H7 (cell line): ENCODE data around the gene ARHGEF25. TPM values are rescaled to one million over a fixed set of nuclear protein-coding genes. Genes with fewer than 3 reads are reported as not detected.
"Not testable (repeated sequence)": the region's sequence is repeated elsewhere in the genome, so short reads cannot be mapped to it uniquely, and the experiment has no call there.

ENCODE experiments used
- DNase-seq: peaks from one replicate; pipeline ENCODE4 v3.0.0; 2012
- H3K27me3 ChIP-seq: 2 replicates; pipeline ENCODE4 v1.6.0; 2011; ENCODE audit warnings: mild to moderate bottlenecking, low read length; ENCODE audit not compliant: control insufficient read depth, insufficient read depth
- H3K36me3 ChIP-seq: replicated peaks from 2 replicates; pipeline ENCODE4 v1.5.1; 2011; ENCODE audit warnings: low read length; ENCODE audit not compliant: control insufficient read depth, insufficient read depth
- H3K4me3 ChIP-seq: 2 replicates; pipeline ENCODE4 v1.5.1; 2011; ENCODE audit warnings: low read depth, mild to moderate bottlenecking, control low read depth, low read length, moderate library complexity; ENCODE audit not compliant: insufficient read depth
- total RNA-seq: library from RNA; depleted of rRNA; stranded (reverse); fragments of >200 nt; shearing (Covaris generic); gene quantifications from 2 replicates; pipeline ENCODE4 v1.2.3, GENCODE V29; 2014; rRNA removed

The ARHGEF25 gene
- total RNA-seq, 1 experiment from 2014 or later: 8.7 TPM

- Histone ChIP-seq H3K36me3 (no peaks in the 10 kb centered on the region), H3K4me3 (no peak overlapping the region), H3K27me3 (no peaks in the 10 kb centered on the region; the same call in 1 of the 2 replicates)
- no peak for DNase-seq
Observed at GRCh38 chr12:57641699-57642442, 30.6 kb downstream of the ARHGEF25 start.

GRCh38 chr12:57645990-57646658 lies 34.9 kb downstream of the ARHGEF25 start:
- H3K27me3 ChIP-seq, H3K4me3 ChIP-seq, H3K36me3 ChIP-seq, DNase-seq: not testable (repeated sequence)

GRCh38 chr12:57646659-57647049 lies 35.4 kb downstream of the ARHGEF25 start:
- H3K27me3 ChIP-seq, H3K4me3 ChIP-seq, DNase-seq: not testable (repeated sequence)

GRCh38 chr12:57654042-57654441 lies 42.8 kb downstream of the ARHGEF25 start:
- Histone ChIP-seq H3K36me3 (no peaks in the 10 kb centered on the region), H3K4me3 (no peak overlapping the region), H3K27me3 (no peaks in the 10 kb centered on the region)
- DNase-seq: no peak

More at GRCh38 chr12:57646659-57647049, 35.4 kb downstream of the ARHGEF25 start:
- H3K36me3 ChIP-seq: not testable (repeated sequence)

- no peaks in the 10 kb centered on the region for H3K27me3 ChIP-seq
- H3K36me3 ChIP-seq: no peaks in the 10 kb centered on the region
- no peak for DNase-seq
- H3K4me3 ChIP-seq: no peak overlapping the region
Observed at GRCh38 chr12:57655541-57656240, 44.5 kb downstream of the ARHGEF25 start.

- H3K27me3 ChIP-seq, DNase-seq, H3K4me3 ChIP-seq, H3K36me3 ChIP-seq: not testable (repeated sequence)
Observed at GRCh38 chr12:57656408-57656807, 45.2 kb downstream of the ARHGEF25 start.

GRCh38 chr12:57657744-57658143 lies 46.5 kb downstream of the ARHGEF25 start:
- Histone ChIP-seq H3K27me3 (no peaks in the 10 kb centered on the region), H3K4me3 (no peak overlapping the region), H3K36me3 (no peaks in the 10 kb centered on the region)
- DNase-seq: no peak

GRCh38 chr12:57658890-57659289 lies 47.7 kb downstream of the ARHGEF25 start:
- Histone ChIP-seq H3K4me3 (no peak overlapping the region), H3K36me3 (no peaks in the 10 kb centered on the region)

GRCh38 chr12:57661376-57661775 lies 50.1 kb downstream of the ARHGEF25 start:
- Histone ChIP-seq H3K27me3 (no peaks in the 10 kb centered on the region), H3K36me3 (no peaks in the 10 kb centered on the region), H3K4me3 (no peak overlapping the region)
- DNase-seq: no peak

More at GRCh38 chr12:57658890-57659289, 47.7 kb downstream of the ARHGEF25 start:
- no peak for DNase-seq
- no peaks in the 10 kb centered on the region for H3K27me3 ChIP-seq

GRCh38 chr12:57665066-57665820 lies 54.0 kb downstream of the ARHGEF25 start:
- not testable (repeated sequence) for H3K4me3 ChIP-seq, H3K27me3 ChIP-seq, H3K36me3 ChIP-seq, DNase-seq

Other genes with a start within 250 kb of the ARHGEF25 start
- 26.5 and 34.0 TPM in 2 replicates for gene R3HDM2, start 180.4 kb upstream of the ARHGEF25 start, total RNA-seq
- gene INHBC, start 176.7 kb upstream of the ARHGEF25 start, total RNA-seq: not detected in 2 replicates
- 9.6 and 10.4 TPM in 2 replicates for gene INHBE, start 156.1 kb upstream of the ARHGEF25 start, total RNA-seq
- 9.7 and 13.1 TPM in 2 replicates for gene GLI1, start 151.7 kb upstream of the ARHGEF25 start, total RNA-seq
- 2.6 and 6.3 TPM in 2 replicates for gene ARHGAP9, start 131.6 kb upstream of the ARHGEF25 start, total RNA-seq
- 223 and 297 TPM in 2 replicates for gene MARS1, start 123.4 kb upstream of the ARHGEF25 start, total RNA-seq
- 7.1 and 8.3 TPM in 2 replicates for gene DDIT3, start 90.9 kb upstream of the ARHGEF25 start, total RNA-seq
- 3.8 and 4.2 TPM in 2 replicates for gene MBD6, start 88.6 kb upstream of the ARHGEF25 start, total RNA-seq
- gene DCTN2, start 64.2 kb upstream of the ARHGEF25 start, total RNA-seq: 98.2 and 125 TPM in 2 replicates
- gene KIF5A, start 61.4 kb upstream of the ARHGEF25 start, total RNA-seq: 1.0 and 1.3 TPM in 2 replicates
- 26.0 and 26.3 TPM in 2 replicates for gene PIP4K2C, start 20.2 kb upstream of the ARHGEF25 start, total RNA-seq
- 42.9 and 52.9 TPM in 2 replicates for gene DTX3, start 6.6 kb upstream of the ARHGEF25 start, total RNA-seq
- 0.59 and 0.70 TPM in 2 replicates for gene B4GALNT1, start 21.8 kb downstream of the ARHGEF25 start, total RNA-seq
- gene OS9, start 82.7 kb downstream of the ARHGEF25 start, total RNA-seq: 65.5 and 74.1 TPM in 2 replicates
- gene AGAP2, start 127.3 kb downstream of the ARHGEF25 start, total RNA-seq: 0.30 and 0.35 TPM in 2 replicates
- 12.9 and 17.6 TPM in 2 replicates for gene TSPAN31, start 133.6 kb downstream of the ARHGEF25 start, total RNA-seq
- 234 and 275 TPM in 2 replicates for gene CDK4, start 140.9 kb downstream of the ARHGEF25 start, total RNA-seq
- 1.9 and 4.3 TPM in 2 replicates for gene MARCHF9, start 143.7 kb downstream of the ARHGEF25 start, total RNA-seq
- 0.26 and 0.59 TPM in 2 replicates for gene CYP27B1, start 155.6 kb downstream of the ARHGEF25 start, total RNA-seq
- 7.1 and 13.8 TPM in 2 replicates for gene METTL1, start 160.7 kb downstream of the ARHGEF25 start, total RNA-seq
- gene EEF1AKMT3, start 161.2 kb downstream of the ARHGEF25 start, total RNA-seq: 3.2 and 3.6 TPM in 2 replicates
- gene TSFM, start 171.4 kb downstream of the ARHGEF25 start, total RNA-seq: 57.7 and 67.8 TPM in 2 replicates
- gene AVIL, start 207.3 kb downstream of the ARHGEF25 start, total RNA-seq: 0.38 TPM in 1 of 2 replicates, not detected in the other
- gene CTDSP2, start 235.3 kb downstream of the ARHGEF25 start, total RNA-seq: 59.3 and 74.2 TPM in 2 replicates